SK-N-MC (cell line): Measurements from ENCODE around the gene DMRTB1.

ENCODE experiments used
- EZH2 ChIP-seq: fragments of 200-600 bp; sonication (generic); IDR thresholded peaks from one replicate; pipeline ENCODE4 v1.6.1; 2017; ENCODE audit warnings: antibody characterized with exemption
- FOXP2 ChIP-seq: optimal IDR thresholded peaks from 2 replicates; pipeline ENCODE3; 2011; ENCODE audit warnings: mild to moderate bottlenecking, moderate library complexity; ENCODE audit not compliant: insufficient read depth; ENCODE audit errors: extremely low read length, control extremely low read depth
- POLR2AphosphoS5 ChIP-seq: IDR thresholded peaks from 2 replicates; pipeline ENCODE4 v1.6.1; 2012; ENCODE audit warnings: mild to moderate bottlenecking, low read depth, low read length, borderline replicate concordance

DNA sequence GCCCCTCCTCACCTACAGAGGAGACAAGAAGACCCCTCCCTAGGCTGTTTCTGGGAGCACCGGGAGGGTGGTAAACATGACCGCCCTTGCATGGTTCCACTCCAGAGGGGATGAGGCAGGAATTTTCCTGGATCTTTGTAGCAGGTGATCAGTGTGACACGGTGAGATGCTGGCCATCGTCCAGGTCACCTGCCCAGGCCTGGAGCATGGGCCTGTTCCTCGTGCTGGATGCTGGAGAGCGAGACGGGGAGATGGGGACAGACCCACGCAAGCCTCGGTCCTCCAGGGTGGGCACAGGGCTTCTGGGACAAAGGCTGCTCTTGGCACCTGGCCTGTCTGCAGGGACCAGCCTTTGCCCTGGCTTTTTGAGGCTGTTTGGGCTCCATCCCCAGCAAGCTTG is 46.2 kb downstream of the DMRTB1 start:
- no peak for TF ChIP-seq EZH2
- TF ChIP-seq POLR2AphosphoS5, result no peak
- no peak for TF ChIP-seq FOXP2
